PC-3 (cell line): ENCODE measurements around the gene MEAF6.

Experiments
- CTCF ChIP-seq: fragments of 300-600 bp; sonication (generic); conservative IDR thresholded peaks from 2 replicates; pipeline ENCODE4 v1.5.1; 2017; ENCODE audit warnings: antibody characterized with exemption, low read depth, mild to moderate bottlenecking, low read length
- EZH2 ChIP-seq: fragments of 300-600 bp; sonication (generic); IDR thresholded peaks from one replicate; pipeline ENCODE4 v1.6.1; 2017; ENCODE audit warnings: antibody characterized with exemption, mild to moderate bottlenecking, low read length; ENCODE audit not compliant: unreplicated experiment
- EZH2phosphoT487 ChIP-seq: fragments of 300-600 bp; sonication (generic); IDR thresholded peaks from 2 replicates; pipeline ENCODE4 v1.6.1; 2018; ENCODE audit warnings: mild to moderate bottlenecking, antibody characterized with exemption, low read length, borderline replicate concordance

- TF ChIP-seq CTCF (no peak), EZH2phosphoT487 (no peak), EZH2 (no peak)
These were observed 34.8 kb upstream of the MEAF6 start for GRCh38 chr1:37549341-37549740.
